NCI-H128 (cell line): ENCODE data around the gene DSCAM.

Experiments
- DNase-seq: peaks from one replicate; lab custom pipeline; 2025; ENCODE audit not compliant: unreplicated experiment; lab: John Stamatoyannopoulos, UW

Gene DSCAM

DNA sequence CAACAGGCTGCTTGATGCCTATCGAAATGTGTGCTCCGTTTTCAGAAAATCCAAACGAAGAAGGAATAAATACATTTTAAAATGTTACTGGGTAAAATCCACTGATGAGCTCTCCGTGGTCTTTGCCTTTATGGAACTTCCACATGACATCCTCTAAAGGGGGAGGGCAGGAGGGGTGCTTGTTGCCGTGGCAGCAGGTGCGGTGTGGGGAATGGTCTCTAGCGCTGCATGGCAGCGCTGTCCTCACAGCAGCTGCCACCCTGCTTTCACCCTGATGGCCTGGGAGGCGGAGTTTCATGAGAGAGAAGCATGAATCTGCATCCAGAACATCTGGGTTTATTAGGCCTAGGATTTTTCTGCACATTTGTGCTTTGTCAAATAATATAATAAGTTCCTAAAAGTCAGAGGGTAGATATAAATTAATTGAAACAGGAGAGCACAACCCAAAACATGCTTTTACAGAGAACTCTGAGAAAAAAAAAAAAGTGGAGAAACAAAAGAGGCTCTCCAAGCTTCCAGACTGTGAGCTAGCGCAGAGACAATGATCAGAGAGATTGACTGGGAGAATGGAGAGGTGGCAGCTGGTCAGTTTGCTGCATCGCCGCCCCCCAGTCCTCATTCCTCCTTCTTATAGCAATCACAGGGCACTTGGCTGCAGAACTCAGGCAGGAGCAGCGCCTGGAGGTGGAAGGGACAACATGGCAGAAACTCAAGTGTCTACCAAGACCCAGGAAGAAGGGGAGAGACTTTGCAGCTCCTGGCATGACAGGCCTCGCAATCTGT is 228.6 kb downstream of the DSCAM start:
- no peak for DNase-seq

DNA sequence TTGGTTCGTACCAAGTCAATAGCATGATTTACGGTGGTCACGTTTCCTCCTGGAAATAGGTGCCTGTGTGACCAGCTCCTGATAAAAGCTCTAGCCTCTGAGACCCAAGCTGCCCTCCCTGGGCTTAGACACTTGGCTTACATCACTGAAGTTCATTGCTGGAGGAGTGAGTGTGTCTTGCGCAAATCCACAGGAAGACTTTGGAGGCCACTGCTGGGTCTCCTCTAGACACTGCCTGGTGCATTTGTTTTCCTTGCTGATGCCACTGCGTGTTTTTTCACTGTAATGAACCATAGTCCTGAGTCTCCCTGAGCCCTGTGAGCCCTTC is 230.6 kb downstream of the DSCAM start:
- DNase-seq: no peak

DNA sequence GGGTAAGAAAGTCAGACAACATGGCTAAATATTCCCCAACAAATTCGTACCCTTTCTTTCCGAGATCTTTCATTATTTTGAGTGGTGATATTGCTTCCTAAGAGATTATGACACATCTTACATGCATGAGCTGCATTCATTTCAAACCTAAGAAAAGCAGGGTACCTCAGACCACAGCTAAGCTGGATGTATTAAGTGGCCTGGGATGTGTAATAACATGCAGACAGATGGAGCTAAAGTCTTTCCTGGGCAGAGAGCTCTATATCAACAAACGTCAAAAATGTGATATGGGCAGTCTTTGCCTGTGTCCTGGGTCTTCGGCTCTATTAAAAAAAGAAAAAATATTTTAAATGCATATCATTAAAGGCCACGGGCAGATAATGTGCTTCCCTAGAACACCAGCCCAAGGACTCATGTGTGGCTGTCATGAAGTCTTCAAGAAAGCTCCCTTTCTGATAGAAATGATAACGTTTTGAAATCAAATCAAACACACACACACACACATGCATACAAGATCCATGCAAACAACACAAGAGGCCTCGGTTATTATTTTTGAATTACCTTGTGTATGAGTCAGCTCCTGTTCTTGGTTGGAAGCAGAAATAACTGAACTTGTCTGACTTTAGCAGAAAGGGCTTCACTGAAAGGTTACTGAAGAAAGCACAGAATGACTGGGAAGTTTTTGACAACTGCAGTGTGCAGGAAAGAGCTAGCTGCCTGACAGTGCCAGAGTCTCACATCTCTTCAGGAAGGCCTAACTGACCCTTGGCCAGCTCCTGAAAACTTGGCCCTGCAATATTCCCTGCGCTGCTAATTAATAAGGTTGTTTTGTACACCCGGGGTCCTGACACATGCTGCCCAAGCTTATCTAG is 231.2 kb downstream of the DSCAM start:
- no peak for DNase-seq

DNA sequence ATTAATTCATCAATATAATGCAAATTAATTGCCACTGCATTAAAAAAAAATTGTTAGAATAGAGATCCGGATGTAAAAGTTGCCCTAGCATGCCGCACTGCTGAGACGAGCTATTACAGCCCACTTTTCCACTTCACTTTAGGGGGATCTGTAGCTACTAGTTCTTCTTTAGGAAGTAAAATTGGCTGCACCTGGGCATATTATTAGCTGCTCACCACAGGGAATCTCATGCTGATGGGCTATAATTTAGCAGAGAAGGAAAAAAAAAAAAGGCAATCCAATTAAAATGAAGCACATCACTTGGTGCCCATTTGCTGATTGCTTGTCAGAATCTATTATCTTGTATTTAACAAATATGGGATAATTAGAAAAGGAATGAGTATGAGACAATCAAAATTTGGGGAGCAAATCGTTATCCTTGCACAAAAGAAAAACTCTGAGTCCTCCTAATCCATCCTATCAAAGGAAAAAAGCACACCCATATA is 233.4 kb downstream of the DSCAM start:
- no peak for DNase-seq

DNA sequence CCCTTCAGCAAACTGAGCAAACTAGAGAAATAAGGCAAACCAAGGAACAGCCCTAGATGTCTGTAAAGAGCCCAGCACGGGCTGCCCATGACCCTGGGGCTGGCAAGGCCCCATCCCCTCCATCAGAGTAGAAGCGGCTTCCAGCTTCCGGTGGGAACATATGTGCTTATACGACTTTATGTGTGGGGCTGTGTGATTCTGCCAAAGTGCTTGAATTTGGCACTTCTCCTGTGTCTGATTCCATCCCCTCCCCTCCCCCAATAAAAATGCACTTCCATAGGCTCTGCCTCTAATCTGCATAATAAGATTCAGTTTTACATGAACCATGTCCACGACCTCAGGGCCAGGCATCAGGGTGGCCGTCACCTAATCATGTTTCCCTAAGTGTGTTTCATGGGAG is 236.6 kb downstream of the DSCAM start:
- DNase-seq: no peak

DNA sequence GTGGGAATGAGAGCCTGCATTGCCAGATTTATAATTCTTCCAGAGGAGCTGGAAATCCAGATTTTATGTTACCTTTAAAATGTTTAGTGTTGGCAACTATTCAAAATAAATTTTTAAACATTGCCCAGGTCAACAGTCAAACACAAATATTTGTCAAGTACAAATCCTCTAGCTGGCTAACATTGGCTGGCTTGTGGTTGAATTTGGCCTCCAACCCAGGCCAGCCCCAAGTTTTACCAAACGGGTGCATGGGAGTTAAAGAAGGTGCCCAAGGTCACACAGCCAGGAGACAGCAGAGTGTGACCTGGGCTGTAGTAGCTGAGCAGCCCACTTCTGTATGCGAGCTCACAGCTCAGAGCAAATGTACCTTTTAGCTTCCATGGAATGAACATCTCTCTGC is 240.6 kb downstream of the DSCAM start:
- no peak for DNase-seq

DNA sequence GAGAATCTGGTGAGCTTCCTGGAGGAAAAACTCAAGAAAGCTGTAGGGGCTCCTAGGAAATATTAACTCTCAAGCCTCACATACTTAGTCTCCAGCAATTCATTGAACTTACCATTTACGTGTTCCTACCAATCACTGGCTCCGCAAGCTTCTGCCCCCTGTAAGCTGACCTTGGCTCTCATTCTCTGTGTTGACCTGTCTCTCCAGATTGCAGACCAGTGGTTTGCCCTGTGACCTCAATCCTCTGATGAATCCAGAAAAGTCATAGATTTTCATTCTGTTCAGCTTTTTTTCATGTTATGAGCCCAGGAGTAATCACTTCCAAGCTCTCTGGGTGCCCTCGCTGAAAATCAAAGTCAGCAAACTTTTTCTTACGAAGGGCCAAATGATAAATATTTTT is 241.9 kb downstream of the DSCAM start:
- no peak for DNase-seq

DNA sequence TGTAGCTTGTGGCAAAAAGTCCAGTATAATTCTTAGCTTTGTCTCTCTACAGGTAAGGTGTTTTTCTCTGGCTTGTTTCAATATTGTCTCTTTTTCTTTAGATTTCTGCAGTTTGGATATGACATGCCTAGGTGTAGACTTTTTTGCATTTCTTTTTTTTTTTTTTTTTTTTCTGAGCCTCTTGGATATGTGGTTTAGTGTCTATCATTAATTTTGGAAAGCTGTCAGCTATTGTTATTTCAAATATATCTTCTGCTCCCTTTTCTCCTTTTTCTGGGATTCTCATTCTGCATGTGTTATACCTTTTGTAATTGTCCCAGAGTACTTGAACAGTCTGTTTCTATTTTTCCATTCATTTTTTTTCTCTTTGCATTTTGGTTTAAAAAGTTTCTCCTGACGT is 243.2 kb downstream of the DSCAM start:
- DNase-seq: no peak

DNA sequence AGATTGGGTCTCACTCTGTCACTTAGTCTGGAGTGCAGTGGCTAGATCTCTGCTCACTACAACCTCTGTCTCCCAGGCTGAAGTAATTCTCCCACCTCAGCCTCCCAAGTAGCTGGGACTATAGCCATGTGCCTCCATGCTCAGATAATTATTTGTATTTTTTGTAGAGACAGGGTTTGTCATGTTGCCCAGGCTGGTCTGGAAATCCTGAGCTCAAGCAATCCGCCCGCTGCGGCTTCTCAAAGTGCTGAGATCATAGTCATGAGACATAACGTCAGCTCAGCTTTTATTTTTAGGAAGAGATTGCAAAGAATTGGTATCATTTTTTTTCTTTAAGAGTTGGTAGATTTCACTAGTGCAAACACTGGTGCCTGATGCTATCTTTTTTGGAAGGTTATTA is 244.9 kb downstream of the DSCAM start:
- no peak for DNase-seq

DNA sequence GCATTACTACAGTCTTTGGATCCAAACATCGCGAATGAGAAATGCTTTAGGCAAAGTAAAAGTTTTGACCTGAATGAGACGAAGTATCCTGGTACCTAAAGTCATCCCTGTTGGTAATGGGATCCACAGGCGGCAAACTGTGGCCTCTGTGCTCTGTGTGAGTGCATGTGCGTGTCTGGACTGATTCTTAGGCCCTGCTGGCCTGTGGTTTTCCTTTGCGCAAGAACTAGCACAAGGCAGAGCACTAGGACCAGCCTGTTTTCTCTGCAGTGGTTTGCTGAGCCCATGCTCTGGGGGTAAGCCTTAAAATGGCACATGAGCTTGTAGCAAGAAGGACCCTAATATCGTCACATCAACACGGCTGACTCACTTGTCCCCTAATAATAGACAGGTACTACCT is 251.2 kb downstream of the DSCAM start:
- DNase-seq: no peak

DNA sequence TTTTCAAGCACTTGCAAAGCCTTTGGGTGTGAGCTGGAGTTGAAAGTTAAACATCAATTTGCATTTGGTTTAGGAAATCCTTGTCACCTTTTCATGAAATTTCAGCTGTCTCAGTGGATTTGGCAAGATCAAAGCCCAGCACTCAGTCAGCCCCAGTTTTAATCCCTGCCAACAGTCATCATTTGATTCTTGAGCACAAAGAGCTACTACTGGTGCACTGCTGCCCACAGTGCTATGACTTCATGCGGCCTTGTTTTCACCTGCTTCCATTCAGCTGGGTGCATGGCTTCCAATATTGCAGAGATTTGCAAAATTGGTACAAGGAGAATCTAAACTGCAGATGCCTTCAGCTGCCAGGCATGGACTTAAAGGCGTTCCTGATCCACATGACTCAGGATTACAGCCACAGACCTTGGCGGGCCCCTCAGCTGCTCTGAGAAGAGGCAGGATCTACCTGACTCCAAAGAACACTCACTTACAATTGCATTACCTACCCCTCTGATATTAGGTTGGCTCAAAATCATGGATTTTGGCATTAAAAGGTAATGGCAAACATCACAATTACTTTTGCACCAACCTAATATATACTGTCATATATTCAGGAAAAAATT is 259.1 kb downstream of the DSCAM start:
- no peak for DNase-seq

DNA sequence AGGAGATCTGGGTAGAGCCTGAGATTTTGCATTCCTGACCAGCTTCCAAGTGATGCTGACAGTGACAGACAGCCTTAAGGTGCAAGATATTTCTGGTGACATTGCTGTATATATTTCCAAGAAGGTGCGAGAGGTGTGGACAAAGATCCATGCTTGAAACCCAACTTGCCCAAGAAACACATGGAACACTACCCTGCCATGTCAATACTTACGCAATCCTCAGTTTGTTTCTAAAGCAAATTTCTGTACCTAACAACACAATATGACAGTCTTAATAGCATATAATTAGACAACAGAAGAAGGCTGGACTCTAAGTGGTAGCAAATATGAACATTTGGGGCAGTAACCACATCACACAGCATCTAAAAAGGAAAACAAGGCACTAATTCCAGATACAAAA is 260.4 kb downstream of the DSCAM start:
- no peak for DNase-seq

DNA sequence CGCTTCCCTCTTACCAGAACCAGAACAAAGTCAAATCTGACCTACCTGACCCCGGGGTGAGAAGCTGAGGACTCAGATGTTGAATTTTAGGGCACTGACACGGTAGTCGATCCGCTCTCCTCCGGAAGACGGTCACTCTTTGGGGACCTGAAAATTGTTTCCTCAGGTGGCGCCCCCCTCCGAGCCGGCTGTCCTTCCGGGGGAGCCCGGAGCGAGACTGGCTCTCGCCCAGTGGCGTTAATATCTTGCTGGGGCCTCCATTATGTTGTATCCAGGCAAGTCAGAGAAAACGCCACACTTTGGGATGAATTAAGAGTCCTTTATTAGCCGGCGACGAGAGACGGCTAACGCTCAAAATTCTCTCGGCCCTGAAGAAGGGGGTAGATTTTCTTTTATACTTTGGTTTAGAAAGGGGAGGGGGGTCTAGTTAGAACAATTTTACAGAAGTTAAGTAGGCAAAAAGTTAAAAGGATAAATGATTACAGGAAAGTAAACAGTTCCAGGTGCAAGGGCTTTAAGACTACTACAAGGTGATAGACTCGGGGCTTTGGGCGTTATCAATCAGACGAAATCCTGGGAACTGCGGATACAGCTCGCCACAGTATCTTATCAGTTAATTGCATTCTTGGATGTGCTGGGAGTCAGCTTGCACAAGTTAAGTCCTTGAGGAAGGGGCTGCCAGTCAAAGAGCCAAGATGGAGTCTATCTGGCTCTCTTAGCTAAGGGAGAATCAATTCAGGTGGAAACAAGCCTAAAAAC is 269.5 kb downstream of the DSCAM start:
- no peak for DNase-seq

DNA sequence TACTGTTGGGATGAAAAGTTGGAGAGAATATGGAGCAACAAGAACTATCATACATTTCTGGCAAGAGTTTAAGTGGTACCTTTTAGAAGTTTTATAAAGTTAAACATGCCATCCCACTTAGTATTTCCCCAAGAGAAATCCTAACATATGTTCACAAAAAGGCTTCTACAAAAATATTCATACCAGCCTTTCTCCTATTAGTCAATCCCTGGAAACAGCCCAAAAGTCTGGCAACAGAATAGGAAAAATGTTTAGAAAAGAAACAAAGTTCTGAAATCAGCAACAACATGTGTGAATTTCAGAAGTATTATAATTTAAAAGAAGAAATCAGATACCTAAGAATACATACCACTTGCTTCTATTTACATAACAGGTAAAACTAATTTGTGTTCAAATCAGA is 271.0 kb downstream of the DSCAM start:
- no peak for DNase-seq

DNA sequence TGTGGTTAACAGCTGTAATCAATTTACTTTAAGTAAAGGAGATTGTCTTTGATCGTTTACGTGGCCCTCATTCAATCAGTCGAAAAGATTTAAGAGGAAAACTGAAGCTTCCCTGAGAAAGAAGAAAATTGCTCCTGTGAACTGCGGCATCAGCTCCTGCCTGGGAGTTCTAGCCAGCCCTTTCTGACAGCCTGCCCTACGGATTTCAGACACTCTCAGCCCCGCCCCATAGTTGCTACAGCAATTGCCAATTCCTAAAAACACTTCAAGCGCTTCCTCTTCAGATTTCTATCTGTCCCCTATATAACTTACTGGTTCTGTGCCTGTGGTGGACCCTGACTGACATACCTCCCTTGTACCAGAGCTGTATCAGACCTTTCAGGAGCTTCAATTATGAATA is 277.6 kb downstream of the DSCAM start:
- no peak for DNase-seq

DNA sequence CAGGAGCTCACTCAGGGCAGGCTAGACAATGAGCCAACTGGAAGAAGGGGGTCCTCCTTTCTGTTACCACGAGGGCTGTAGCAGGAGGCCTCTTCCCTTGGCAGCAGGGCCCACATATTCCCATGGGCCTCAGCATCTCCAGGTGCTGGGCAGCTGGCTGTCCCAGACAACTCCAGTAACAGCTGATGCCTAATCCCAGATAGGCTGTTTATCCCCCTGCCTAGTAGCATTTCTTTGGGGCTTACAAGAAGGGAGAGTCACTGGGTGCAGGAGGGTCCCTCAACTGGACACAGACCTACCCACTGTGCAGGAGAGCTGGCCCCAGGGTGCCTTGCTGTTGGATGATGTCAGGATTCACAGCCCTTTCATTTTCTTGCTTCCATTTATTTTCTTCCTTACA is 278.2 kb downstream of the DSCAM start:
- DNase-seq: no peak

DNA sequence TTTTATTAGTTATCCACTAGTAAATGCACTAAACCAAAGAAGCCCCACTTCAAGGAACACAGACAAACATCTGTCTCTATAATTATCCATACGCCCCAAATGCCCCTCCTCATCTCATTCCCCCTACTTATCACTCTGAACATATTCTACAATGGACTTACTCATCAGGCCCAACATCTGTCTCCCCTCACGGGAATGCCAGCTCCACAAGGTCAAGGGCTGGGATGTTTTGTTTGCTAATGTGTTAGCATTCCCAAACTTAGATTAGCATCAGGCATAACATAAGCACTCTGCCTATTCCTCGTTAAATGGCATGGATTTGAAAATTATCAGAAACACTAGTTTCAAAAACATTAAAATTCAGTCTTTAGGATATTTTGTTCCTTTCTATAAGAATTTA is 279.5 kb downstream of the DSCAM start:
- no peak for DNase-seq

DNA sequence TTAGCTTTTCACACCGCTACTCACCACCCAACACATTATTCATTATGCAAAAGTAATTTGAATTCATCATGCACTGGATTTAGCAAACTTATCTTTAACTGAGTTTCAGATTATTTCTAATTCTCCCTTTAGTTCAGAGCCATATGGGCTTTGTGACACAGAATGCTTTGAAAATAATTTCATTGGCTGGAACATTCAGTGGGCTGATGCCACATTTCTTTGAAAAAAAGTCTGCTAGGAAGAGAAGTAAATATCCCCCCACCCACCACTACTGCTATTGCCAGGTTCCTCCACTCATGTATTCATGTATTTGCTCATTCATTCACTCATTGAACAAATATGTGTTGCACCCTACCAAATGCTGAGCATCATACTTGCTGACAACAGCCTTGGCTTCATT is 280.5 kb downstream of the DSCAM start:
- DNase-seq: no peak

DNA sequence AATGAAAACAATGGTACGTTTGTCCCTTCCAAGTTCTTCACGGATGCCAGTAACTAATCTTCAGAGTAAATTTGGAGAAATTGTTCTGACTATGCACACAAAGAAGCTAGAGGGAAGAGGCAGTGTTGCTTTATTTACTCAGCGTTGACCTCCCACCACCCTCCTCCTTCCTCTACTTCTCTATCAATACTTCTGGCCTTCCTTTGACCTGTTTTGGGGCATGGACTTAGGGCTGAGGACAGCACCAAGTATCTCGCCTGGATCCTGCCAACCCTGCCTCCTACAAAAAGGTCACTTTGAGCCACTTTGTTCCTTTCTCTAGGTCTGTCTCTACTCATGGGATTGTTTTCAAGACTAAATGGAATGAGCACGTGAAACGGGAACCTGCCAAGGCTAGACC is 282.6 kb downstream of the DSCAM start:
- no peak for DNase-seq

DNA sequence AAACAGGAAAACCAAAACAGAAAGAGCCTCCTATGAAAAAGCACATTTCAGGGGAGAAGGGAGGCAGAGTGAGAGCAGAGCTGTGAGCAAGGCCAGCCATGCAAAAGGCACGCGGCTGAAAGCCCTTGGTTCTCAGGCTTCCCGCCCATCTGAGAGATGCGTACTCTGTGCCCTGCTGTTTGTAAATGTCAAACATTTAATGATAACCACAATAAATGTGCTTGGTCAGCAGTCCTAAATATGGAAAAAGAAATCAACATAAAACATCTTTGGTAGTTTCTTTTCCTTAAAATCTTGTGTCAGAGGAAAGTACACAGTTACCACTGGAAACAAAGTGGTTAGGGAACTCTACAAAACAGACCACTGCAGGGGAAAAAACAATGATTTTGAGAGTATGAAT is 283.1 kb downstream of the DSCAM start:
- DNase-seq: no peak

DNA sequence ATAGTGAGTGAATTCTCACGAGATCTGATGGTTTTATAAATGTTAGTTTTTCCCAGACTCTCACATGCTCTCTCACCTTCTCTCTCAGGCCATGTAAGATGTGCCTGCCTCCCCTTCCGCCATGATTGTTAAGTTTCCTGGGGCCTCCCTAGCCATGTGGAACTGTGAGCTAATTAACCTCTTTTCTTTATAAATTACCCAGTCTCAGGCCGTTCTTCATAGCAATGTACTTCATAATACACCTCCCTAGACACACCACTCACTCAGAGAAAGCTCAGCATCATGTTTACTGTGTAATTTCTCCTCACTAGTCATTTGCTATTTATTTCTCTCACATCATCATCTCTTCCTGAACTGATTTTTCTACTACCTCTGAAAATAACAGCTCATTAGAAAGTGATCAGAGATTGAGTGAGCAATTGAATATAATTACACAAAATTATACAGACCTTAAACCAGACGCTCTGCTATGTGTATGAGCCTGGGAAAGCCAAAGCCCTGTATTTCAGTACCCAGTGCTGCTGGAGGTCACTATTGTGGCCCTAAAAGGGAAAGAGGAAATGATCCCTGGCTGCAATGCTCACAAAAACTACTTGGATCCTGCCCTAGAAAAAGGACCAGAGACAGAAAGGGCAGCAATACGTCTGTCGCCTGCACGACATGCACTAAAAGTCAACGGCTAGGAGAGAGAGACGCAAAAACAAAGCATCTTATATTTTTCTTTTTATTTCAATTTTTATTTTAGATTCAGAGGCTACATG is 284.5 kb downstream of the DSCAM start:
- DNase-seq: no peak
